IgD-negative memory B cell (primary cell): ENCODE measurements around the gene MPC1. TPM values are rescaled to one million over a fixed set of nuclear protein-coding genes. Genes with fewer than 3 reads are reported as not detected.

Experiments
- H3K27ac Mint-ChIP-seq, 3 donors: one replicate each; pipeline ENCODE4 v1.8.0; 2020 to 2022; ENCODE audit warnings: mild to moderate bottlenecking in 3 of 3, mixed read lengths in 3 of 3, moderate library complexity in 1 of 3
- H3K27me3 Mint-ChIP-seq: one replicate; pipeline ENCODE4 v1.8.0; 2021; ENCODE audit warnings: mixed read lengths
- H3K36me3 Mint-ChIP-seq: one replicate; pipeline ENCODE4 v1.8.0; 2020; ENCODE audit warnings: mild to moderate bottlenecking, mixed read lengths
- H3K4me1 Mint-ChIP-seq, 3 donors: one replicate each; pipeline ENCODE4 v1.8.0; 2020 to 2022; ENCODE audit warnings: mixed read lengths in 3 of 3, mild to moderate bottlenecking in 1 of 3
- H3K4me3 Mint-ChIP-seq, 4 donors: one replicate each; pipeline ENCODE4 v1.8.0; 2020 to 2022; ENCODE audit warnings: mild to moderate bottlenecking in 4 of 4, mixed read lengths in 4 of 4, moderate library complexity in 3 of 4
- H3K9me3 Mint-ChIP-seq, 3 donors: one replicate each; pipeline ENCODE4 v1.8.0; 2020 to 2021; ENCODE audit warnings: mixed read lengths in 3 of 3, mild to moderate bottlenecking in 1 of 3
- polyA plus RNA-seq: library from polyadenylated mRNA; unstranded; fragments of 300-500 nt; fragmentation: Illumina TruSeq; gene quantifications from one replicate; pipeline ENCODE4 v1.2.3, GENCODE V29; 2021

MPC1 gene
- polyA plus RNA-seq, result 38.6 TPM

DNA sequence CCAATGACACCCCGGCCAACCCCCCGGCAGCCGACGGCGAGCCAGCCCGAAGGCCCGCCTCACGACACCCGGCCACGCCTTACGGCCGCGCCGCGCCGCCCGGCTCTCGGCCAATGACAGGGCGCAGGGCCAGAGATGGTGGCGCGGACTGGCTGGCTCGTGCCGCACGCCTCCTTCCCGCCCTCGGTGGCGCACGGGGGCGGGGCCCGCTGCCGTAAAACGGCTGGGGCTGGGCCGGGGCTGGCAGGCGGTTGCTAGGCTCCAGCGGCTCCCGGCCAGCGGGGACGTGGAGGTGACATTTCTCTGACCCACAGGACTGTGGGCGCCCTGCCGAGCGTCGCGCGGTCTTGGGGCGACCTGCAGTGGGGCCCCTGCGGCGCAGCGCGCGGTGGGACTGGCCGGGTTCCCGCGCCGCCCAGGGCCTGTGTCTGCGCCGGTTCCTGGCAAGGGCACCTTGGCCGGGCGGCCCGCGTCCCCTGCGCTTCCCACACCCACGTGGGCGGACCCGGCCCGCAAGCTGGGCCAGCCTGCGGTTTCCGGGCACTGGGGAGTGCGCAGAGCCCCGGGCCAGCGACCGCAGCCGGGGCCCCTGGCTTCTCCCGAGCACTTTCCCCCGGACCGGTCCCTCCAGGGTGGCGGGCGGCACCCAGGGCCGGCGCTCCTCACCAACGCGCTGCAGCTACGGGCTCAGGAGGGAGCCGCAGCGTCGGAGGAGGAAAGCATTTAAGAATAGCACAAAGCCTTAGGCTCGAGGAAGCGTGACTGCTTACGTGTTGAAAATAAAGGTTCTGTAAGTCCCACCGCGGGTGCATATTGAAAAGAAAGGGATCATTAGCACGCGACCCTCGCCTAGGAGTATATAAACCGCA lies at the start of gene MPC1:
Gene MPC1, minus strand, starts transcription at position 8 of the 869 bp plus-strand sequence. CDS start 64 bp downstream, outside the sequence.
- Mint-ChIP-seq H3K27me3 (no peaks in the 10 kb centered on the region), H3K36me3 (no peaks in the 10 kb centered on the region), H3K9me3 (no peaks in the 10 kb centered on the region), H3K27ac (peak within 1 kb of the TSS; percentile 89 to 99 (median 95)), H3K4me3 (peak within 1 kb of the TSS; percentile 91 to 100 (median 97)), H3K4me1 (peaks cover 6 to 14% (median 12%) of the 10 kb centered on the region in 3 donors)

DNA sequence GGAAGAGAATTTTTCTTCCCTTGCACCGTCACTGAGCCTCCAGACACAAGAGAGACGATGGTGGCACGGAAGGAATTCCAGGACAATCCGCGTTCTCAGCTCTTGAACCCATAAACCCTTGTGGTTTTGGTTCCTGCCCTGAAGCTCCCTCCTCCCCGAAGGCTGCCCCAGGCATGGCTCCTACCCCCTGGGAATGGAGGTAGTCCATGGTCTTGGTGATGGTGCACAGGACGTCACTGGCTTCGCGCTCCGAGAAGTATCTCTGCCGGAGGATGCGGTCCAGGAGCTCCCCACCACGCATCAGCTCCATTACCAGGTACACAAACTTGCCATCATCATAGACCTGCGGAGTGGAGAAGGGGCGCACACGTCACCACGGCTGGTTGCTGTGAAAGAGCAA lies 47.5 kb upstream of the MPC1 start:
- peaks cover 3% of the 10 kb centered on the region for H3K27me3 Mint-ChIP-seq
- no peaks in the 10 kb centered on the region for H3K4me1 Mint-ChIP-seq
- no peaks in the 10 kb centered on the region for H3K36me3 Mint-ChIP-seq
- no peaks in the 10 kb centered on the region for H3K9me3 Mint-ChIP-seq
- no peak overlapping the region for H3K4me3 Mint-ChIP-seq
- H3K27ac Mint-ChIP-seq, result no peak overlapping the region

DNA sequence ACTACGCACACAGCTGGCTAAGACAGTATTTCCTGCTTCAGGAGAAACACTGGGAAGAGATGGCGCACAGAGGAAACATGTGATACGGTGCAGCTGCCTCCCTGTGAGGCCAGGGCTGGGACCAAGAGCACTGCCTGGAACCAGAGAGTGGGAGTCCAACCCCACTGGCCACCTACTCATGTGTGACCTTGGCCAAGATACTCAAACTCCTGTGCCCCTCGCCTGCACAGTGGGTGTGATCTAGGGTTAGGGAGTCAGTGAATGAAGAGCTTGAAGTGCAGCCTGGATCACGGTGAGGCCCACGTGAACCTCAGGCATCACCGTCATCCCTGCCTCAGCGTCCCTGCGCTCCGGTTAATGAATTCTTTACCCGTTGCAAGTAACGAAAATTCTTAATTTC lies 41.7 kb upstream of the MPC1 start:
- Mint-ChIP-seq H3K36me3 (no peaks in the 10 kb centered on the region), H3K4me1 (peaks cover 0 to 2% (median 0%) of the 10 kb centered on the region in 3 donors), H3K9me3 (no peaks in the 10 kb centered on the region), H3K27me3 (peaks cover 2% of the 10 kb centered on the region), H3K4me3 (no peak overlapping the region), H3K27ac (no peak overlapping the region)

DNA sequence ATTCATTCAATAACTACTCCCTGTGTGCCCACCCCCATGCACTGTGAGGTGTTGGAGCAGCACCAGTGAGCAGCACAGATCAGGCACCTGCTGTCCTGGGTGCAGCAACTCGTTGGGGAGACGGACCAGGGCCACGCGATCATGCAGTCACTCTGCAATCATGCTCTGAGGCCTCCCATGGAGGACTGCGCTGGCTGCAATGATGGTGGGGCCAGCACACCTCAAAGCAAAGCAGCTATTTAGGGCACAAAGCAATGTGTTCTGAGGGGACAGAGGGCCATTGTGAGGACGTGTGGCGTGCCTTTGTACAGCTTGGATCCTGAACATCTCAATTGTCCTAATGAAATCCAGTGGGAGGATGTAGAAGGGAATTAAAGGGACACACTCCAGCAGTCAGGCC lies 41.0 kb upstream of the MPC1 start:
- peaks cover 0 to 2% (median 0%) of the 10 kb centered on the region in 3 donors for H3K4me1 Mint-ChIP-seq
- no peaks in the 10 kb centered on the region for H3K9me3 Mint-ChIP-seq
- H3K36me3 Mint-ChIP-seq, result no peaks in the 10 kb centered on the region
- no peak overlapping the region for H3K4me3 Mint-ChIP-seq
- H3K27ac Mint-ChIP-seq, result no peak overlapping the region
- peaks cover 2% of the 10 kb centered on the region for H3K27me3 Mint-ChIP-seq

DNA sequence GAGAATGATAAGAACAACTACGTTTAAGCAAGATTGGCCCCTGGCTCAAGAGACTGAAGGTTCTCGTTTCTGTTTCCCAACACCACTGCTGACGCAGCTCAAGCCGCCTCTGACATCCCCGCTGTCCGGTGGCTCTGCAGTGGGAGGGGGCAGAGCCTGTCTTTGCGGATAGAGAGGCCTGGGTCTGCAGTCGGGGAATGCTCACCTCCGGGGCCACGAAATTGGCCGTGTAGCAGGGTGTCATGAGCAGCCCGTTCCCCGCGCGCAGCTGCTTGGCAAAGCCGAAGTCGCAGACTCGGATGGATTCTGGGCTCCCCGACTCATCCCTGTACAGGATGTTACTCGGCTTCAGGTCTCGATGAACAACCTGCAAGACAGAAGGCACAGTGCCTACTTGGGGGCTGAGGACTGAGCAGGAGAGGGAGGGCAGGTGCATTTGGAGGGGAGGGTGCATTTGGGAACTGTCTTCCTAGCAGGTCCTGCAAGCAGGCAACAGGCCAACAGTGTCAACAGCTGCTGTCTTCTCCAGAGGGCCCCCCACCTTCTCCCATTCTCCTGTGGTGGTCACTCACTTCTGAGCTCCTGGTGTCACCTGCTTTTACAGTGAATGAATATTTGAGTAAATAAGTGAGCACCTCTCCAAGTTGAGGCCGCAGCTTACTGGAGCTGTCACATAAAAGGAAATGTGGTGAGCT lies 40.5 kb upstream of the MPC1 start:
- Mint-ChIP-seq H3K27ac (no peak overlapping the region), H3K36me3 (no peaks in the 10 kb centered on the region), H3K4me1 (peaks cover 0 to 2% (median 0%) of the 10 kb centered on the region in 3 donors), H3K4me3 (no peak overlapping the region), H3K9me3 (no peaks in the 10 kb centered on the region), H3K27me3 (peaks cover 2% of the 10 kb centered on the region)

DNA sequence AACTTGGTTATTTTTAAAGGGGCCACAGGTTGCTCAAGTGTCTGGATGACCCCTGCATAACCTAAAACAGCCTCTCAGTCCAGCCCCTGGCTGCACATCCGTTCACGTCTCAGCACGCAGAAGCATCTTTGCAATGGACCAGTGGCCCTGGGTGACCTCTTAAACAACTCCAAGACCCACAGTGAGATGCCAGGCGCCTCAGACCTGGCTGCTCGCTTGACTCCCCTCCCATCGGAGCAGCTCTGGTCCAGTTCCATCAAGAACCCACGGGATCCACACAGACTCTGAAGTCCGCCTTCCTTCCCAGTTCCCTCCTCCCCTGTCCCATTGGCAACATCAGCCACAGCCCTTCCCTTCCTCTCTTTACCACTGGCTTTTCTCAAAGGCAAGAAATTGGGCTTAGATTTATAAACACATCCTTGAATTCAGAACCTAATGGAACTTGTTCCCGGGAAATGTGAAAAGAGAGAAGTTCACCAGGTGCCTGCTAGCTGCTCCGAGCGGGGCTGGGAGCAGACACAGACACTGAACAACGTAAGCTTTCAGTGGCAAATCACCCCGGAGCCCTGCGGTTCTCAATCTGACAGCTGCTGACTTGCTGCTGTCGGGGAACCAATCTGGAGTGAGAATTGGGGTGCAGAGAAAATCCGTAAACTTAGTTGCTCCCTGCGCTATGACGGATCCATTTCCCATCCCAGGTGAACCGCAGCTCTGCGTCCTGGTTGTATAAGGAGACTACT lies 39.6 kb upstream of the MPC1 start:
- peaks cover 0 to 2% (median 0%) of the 10 kb centered on the region in 3 donors for H3K4me1 Mint-ChIP-seq
- no peak overlapping the region for H3K4me3 Mint-ChIP-seq
- H3K27ac Mint-ChIP-seq, result no peak overlapping the region
- no peaks in the 10 kb centered on the region for H3K36me3 Mint-ChIP-seq
- peaks cover 2% of the 10 kb centered on the region for H3K27me3 Mint-ChIP-seq
- H3K9me3 Mint-ChIP-seq, result no peaks in the 10 kb centered on the region

DNA sequence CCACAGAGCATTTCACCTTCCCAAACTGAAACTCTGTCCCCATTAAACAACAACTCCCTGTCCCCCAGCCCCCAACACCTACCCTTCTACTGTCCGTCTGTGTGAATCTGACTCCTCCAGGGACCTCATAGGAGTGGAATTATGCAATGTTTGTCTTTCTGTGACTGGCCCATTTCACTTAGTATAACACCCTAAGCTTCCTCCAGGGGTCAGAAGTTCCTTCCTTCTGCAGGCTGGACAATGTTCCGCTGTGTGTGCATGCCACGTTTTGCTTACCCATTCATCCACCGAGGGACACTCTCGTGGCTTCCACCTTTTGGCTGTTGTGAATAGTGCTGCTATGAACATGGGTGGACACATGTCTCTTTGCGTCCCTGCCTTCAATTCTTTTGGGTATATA lies 37.6 kb upstream of the MPC1 start:
- H3K4me3 Mint-ChIP-seq, result no peak overlapping the region
- H3K27me3 Mint-ChIP-seq, result peaks cover 2% of the 10 kb centered on the region
- peaks cover 0 to 8% (median 3%) of the 10 kb centered on the region in 3 donors for H3K9me3 Mint-ChIP-seq
- H3K27ac Mint-ChIP-seq, result no peak overlapping the region
- H3K36me3 Mint-ChIP-seq, result no peaks in the 10 kb centered on the region
- peaks cover 0 to 4% (median 0%) of the 10 kb centered on the region in 3 donors for H3K4me1 Mint-ChIP-seq

DNA sequence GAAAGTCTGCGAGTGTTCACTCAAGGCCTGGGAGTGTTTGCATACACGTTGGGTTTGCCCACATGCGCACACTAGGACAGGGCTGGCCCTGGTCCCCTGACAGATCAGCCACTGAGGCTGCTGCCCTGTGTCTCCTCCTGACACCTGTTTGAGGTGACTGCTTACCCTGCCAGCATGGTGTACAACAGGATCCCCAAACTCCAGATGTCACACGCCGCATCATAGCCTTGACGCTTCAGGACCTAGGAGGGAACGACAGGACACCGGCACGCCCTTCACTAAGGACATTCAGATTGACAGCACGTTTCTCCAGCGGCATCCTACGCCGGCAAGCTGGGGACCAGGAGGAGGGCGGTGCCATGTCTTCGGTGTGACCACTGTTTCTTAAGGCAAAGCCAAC lies 37.0 kb upstream of the MPC1 start:
- peaks cover 0 to 6% (median 3%) of the 10 kb centered on the region in 3 donors for H3K4me1 Mint-ChIP-seq
- peaks cover 2% of the 10 kb centered on the region for H3K27me3 Mint-ChIP-seq
- H3K4me3 Mint-ChIP-seq, result no peak overlapping the region
- H3K27ac Mint-ChIP-seq, result no peak overlapping the region
- H3K36me3 Mint-ChIP-seq, result no peaks in the 10 kb centered on the region
- H3K9me3 Mint-ChIP-seq, result peaks cover 0 to 8% (median 3%) of the 10 kb centered on the region in 3 donors

DNA sequence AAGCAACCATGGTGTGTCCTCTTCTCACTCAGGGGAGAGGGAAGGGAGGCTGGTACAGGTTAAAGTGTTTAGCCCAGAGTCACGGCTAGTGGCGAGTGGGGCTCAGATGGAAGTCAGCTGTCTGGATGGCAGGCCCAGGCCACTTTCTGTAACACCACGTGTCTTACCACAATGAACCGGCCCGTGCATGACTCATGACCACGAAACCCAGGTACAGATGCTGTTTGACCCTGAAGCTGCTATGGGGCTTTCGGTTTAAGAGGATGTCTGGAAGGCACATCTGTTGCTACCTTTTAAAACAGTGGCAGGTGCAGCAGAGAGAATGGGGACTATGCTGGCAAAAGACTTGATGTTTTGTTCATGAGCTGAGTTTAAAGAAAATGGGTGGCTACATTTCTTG lies 36.5 kb upstream of the MPC1 start:
- peaks cover 0 to 8% (median 3%) of the 10 kb centered on the region in 3 donors for H3K9me3 Mint-ChIP-seq

DNA sequence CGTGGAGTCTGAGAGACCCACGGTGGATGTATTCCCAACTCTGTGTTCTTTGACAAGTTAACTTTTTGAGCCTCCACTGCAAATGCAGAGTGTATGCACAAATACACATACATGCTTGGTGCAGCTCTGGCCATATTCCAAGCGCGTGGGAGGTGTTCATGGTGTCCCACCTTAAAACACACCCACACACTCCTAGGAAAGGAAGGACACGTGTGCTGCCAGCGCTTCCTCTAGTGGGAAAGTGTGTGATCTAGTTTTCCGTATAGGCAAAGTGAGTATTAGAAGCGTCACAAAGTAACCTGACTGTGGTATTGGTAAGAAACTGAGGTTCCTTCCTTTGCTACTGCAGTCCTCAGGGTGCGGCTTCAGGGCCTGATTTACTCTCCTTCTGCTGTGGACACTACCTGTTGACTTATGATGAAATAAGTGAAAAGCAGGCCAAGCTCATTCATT lies 36.0 kb upstream of the MPC1 start:
- H3K36me3 Mint-ChIP-seq, result no peaks in the 10 kb centered on the region
- H3K27me3 Mint-ChIP-seq, result no peaks in the 10 kb centered on the region
- peaks cover 0 to 8% (median 3%) of the 10 kb centered on the region in 3 donors for H3K9me3 Mint-ChIP-seq
- no peak overlapping the region for H3K4me3 Mint-ChIP-seq
- H3K27ac Mint-ChIP-seq, result peak overlapping the region in 1 of 3 donors; percentile 85
- H3K4me1 Mint-ChIP-seq, result peaks cover 0 to 6% (median 3%) of the 10 kb centered on the region in 3 donors

More for the DNA sequence above, 36.5 kb upstream of the MPC1 start:
- no peaks in the 10 kb centered on the region for H3K36me3 Mint-ChIP-seq
- peaks cover 0 to 6% (median 3%) of the 10 kb centered on the region in 3 donors for H3K4me1 Mint-ChIP-seq
- H3K27me3 Mint-ChIP-seq, result peaks cover 2% of the 10 kb centered on the region
- H3K4me3 Mint-ChIP-seq, result peak overlapping the region in 1 of 4 donors; percentile 5
- peak overlapping the region in 1 of 3 donors; percentile 85 for H3K27ac Mint-ChIP-seq

DNA sequence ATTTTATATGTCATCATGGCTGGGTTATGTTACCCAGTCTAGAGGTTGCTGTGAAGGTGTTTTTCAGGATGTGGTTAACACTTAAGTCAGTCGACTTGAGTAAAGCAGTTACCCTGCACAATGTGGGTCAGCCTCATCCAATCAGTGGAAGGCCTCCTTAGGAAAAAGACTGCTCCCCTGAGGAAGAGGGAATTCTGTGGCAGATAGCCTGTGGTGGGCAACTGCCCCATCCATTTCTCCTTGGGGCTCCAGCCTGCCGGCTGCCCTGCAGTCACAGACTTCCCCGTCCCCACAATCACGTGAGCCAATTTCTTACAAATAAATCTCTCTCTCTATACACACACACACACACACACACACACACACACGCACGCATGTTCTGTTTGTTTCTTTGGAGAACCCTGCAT lies 34.5 kb upstream of the MPC1 start:
- Mint-ChIP-seq H3K4me3 (no peak overlapping the region), H3K36me3 (no peaks in the 10 kb centered on the region)

DNA sequence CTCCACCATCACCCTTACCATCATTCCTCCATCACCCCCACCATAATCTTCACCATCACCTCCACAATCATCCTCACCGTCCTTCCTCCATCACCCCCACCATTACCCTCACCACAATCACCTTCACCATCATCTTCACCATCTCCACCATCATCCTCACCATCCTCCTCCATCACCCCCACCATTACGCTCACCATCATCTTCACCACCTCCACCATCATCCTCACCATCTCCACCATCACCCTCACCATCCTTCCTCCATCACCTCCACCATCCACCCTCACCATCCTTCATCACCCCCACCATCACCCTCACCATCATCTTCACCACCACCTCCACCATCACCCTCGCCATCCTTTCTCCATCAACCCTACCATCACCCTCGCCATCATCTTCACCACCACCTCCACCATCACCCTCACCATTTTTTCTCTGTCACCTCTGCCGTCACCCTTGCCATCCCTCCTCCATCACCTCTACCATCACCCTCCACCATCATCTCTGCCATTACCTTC lies 33.1 kb upstream of the MPC1 start:
- Mint-ChIP-seq H3K36me3 (no peaks in the 10 kb centered on the region), H3K4me3 (no peak overlapping the region), H3K27me3 (no peaks in the 10 kb centered on the region), H3K9me3 (peaks cover 0 to 8% (median 3%) of the 10 kb centered on the region in 3 donors), H3K27ac (no peak overlapping the region), H3K4me1 (peaks cover 0 to 7% (median 4%) of the 10 kb centered on the region in 3 donors)

More for the DNA sequence above, 34.5 kb upstream of the MPC1 start:
- Mint-ChIP-seq H3K4me1 (peaks cover 0 to 6% (median 3%) of the 10 kb centered on the region in 3 donors), H3K9me3 (peaks cover 0 to 8% (median 3%) of the 10 kb centered on the region in 3 donors), H3K27ac (no peak overlapping the region), H3K27me3 (no peaks in the 10 kb centered on the region)

DNA sequence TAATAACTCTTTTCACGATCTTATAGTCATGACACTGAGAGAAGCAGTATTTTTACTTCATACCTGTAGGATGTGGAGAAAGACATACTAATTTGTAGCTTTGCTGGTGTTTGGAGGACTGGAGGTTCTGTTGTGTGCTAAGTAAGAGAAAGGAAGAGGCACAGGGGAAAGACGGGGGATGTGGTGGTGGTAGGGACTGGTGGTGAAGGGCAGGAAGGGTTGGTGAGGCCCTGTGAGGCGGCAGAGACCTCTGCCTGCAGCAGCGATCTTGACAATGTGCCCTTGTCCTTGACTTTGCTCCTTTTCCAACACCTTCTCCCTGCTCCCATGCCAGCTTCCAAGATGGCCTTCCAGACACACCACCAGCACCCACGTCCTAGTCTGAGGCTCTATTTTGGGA lies 32.6 kb upstream of the MPC1 start:
- no peak overlapping the region for H3K4me3 Mint-ChIP-seq
- H3K36me3 Mint-ChIP-seq, result no peaks in the 10 kb centered on the region
- H3K27ac Mint-ChIP-seq, result no peak overlapping the region
- H3K9me3 Mint-ChIP-seq, result peaks cover 0 to 8% (median 3%) of the 10 kb centered on the region in 3 donors
- peaks cover 5 to 12% (median 10%) of the 10 kb centered on the region in 3 donors for H3K4me1 Mint-ChIP-seq
- no peaks in the 10 kb centered on the region for H3K27me3 Mint-ChIP-seq

DNA sequence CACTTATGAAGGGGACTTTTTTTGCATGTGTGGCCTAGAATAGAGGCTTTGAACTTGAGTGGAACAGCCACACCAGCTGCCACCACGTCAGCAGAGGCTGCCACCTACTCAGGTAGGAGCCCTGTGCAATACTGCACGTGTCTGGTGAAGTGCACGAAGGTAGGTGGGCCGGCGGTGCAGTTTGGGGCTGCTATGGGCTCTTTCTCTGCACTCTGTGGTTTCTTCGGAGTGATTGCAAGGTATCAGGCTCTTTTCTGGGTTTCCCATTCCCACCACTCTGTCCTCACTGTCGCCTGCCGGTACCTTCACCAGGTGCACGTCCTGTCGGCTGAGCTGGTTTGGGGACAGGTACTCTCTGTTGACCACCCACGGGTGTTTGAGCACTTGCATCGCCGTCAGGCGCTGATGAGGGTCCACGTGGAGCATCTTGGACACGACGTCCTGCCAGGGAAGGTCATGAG lies 30.8 kb upstream of the MPC1 start:
- H3K9me3 Mint-ChIP-seq, result peaks cover 0 to 8% (median 3%) of the 10 kb centered on the region in 3 donors
- peaks cover 1% of the 10 kb centered on the region for H3K27me3 Mint-ChIP-seq
- H3K4me3 Mint-ChIP-seq, result no peak overlapping the region
- no peak overlapping the region for H3K27ac Mint-ChIP-seq
- H3K4me1 Mint-ChIP-seq, result peaks cover 9 to 16% (median 14%) of the 10 kb centered on the region in 3 donors
- H3K36me3 Mint-ChIP-seq, result no peaks in the 10 kb centered on the region
